PC-3 (cell line): Measurements from ENCODE around the gene LRRC8A. TPM values are rescaled to one million over a fixed set of nuclear protein-coding genes. Genes with fewer than 3 reads are reported as not detected.
A peak's percentile ranks its signal among the peaks of the same experiment; 100 is the strongest.

Source experiments
- ATAC-seq: fragments of 200-7000 bp; cut with Tn5 transposase; 2 replicates; pipeline ENCODE4 v1.9.1; 2020; ENCODE audit warnings: mild to moderate bottlenecking, moderate library complexity
- BruUV-seq: library from RNA; stranded (reverse); fragments of 400-500 nt; replicated peaks from 2 replicates; lab custom pipeline; 2021; lab: Mats Ljungman, UMichigan
- CTCF ChIA-PET: fragments of 300-600 bp; sonication (Branson Sonifier 250); formaldehyde crosslinking; loops from one replicate; lab custom pipeline; 2022; ENCODE audit warnings: antibody characterized with exemption; lab: Charles Lee
- POLR2A ChIA-PET: fragments of 300-600 bp; sonication (Branson Sonifier 250); formaldehyde crosslinking; loops from one replicate; lab custom pipeline; 2022; ENCODE audit warnings: antibody characterized with exemption; ENCODE audit not compliant: unreplicated experiment; lab: Charles Lee
- DNase-seq: peaks from one replicate; pipeline ENCODE4 v3.0.0-alpha.2; 2015
- H2AFZ ChIP-seq: fragments of 300-600 bp; sonication (generic); 2 replicates; pipeline ENCODE4 v1.6.0; 2016; ENCODE audit warnings: antibody characterized with exemption, low read length
- H3F3A ChIP-seq: fragments of 300-600 bp; sonication (generic); one replicate; pipeline ENCODE4 v1.6.0; 2017; ENCODE audit warnings: antibody characterized with exemption, low read length, control low read depth, mild to moderate bottlenecking; ENCODE audit not compliant: unreplicated experiment
- H3K27ac ChIP-seq: fragments of 300-600 bp; sonication (generic); 2 replicates; pipeline ENCODE4 v1.5.1; 2016; ENCODE audit warnings: mild to moderate bottlenecking, low read length
- H3K27me3 ChIP-seq: fragments of 300-600 bp; sonication (generic); 2 replicates; pipeline ENCODE4 v1.6.1; 2016; ENCODE audit warnings: low read length, mixed read lengths
- H3K36me3 ChIP-seq: fragments of 300-600 bp; sonication (generic); 2 replicates; pipeline ENCODE4 v1.6.1; 2016; ENCODE audit warnings: low read depth, mixed run types, low read length, mixed read lengths
- H3K4me1 ChIP-seq: fragments of 300-600 bp; sonication (generic); 2 replicates; pipeline ENCODE4 v1.5.1; 2016; ENCODE audit warnings: low read length; ENCODE audit not compliant: insufficient read depth
- H3K4me2 ChIP-seq: fragments of 300-600 bp; sonication (generic); 2 replicates; pipeline ENCODE4 v1.6.0; 2016; ENCODE audit warnings: low read length
- H3K4me3 ChIP-seq: fragments of 300-600 bp; sonication (generic); 2 replicates; pipeline ENCODE4 v1.5.1; 2016; ENCODE audit warnings: mild to moderate bottlenecking, low read length, mixed read lengths
- H3K79me2 ChIP-seq: fragments of 300-600 bp; sonication (generic); 2 replicates; pipeline ENCODE4 v1.6.1; 2017; ENCODE audit warnings: low read length, mixed read lengths
- H3K9ac ChIP-seq: fragments of 300-600 bp; sonication (generic); 2 replicates; pipeline ENCODE4 v1.6.0; 2016; ENCODE audit warnings: mild to moderate bottlenecking, low read length
- H3K9me2 ChIP-seq: fragments of 300-600 bp; sonication (generic); replicated peaks from 2 replicates; pipeline ENCODE4 v1.6.1; 2016; ENCODE audit warnings: mixed run types, low read length, mixed read lengths
- H3K9me3 ChIP-seq: fragments of 300-600 bp; sonication (generic); 2 replicates; pipeline ENCODE4 v1.6.1; 2016; ENCODE audit warnings: low read length, mixed read lengths
- H4K20me1 ChIP-seq: fragments of 300-600 bp; sonication (generic); 2 replicates; pipeline ENCODE4 v1.6.1; 2016; ENCODE audit warnings: low read length, mixed read lengths
- EZH2 ChIP-seq: fragments of 300-600 bp; sonication (generic); IDR thresholded peaks from one replicate; pipeline ENCODE4 v1.6.1; 2017; ENCODE audit warnings: antibody characterized with exemption, mild to moderate bottlenecking, low read length; ENCODE audit not compliant: unreplicated experiment
- EZH2phosphoT487 ChIP-seq: fragments of 300-600 bp; sonication (generic); IDR thresholded peaks from 2 replicates; pipeline ENCODE4 v1.6.1; 2018; ENCODE audit warnings: mild to moderate bottlenecking, antibody characterized with exemption, low read length, borderline replicate concordance
- intact Hi-C: fragments of 100-400 bp; cut with micrococcal nuclease; formaldehyde crosslinking; loops from 2 replicates; pipeline ENCODE4 v1.9.0; 2023
- total RNA-seq: library from RNA; depleted of rRNA; stranded (reverse); fragments of >200 nt; gene quantifications from 2 replicates; pipeline ENCODE4 v1.2.3, GENCODE V29; 2014
- TF ChIP-seq, protein P1 (sequence below): fragments of 300-600 bp; sonication (generic); conservative IDR thresholded peaks from 2 replicates; pipeline ENCODE4 v1.5.1; 2017; ENCODE audit warnings: antibody characterized with exemption, low read depth, mild to moderate bottlenecking, low read length

The LRRC8A gene
- total RNA-seq, 1 experiment from 2014 or later, result 65.5 TPM

DNA sequence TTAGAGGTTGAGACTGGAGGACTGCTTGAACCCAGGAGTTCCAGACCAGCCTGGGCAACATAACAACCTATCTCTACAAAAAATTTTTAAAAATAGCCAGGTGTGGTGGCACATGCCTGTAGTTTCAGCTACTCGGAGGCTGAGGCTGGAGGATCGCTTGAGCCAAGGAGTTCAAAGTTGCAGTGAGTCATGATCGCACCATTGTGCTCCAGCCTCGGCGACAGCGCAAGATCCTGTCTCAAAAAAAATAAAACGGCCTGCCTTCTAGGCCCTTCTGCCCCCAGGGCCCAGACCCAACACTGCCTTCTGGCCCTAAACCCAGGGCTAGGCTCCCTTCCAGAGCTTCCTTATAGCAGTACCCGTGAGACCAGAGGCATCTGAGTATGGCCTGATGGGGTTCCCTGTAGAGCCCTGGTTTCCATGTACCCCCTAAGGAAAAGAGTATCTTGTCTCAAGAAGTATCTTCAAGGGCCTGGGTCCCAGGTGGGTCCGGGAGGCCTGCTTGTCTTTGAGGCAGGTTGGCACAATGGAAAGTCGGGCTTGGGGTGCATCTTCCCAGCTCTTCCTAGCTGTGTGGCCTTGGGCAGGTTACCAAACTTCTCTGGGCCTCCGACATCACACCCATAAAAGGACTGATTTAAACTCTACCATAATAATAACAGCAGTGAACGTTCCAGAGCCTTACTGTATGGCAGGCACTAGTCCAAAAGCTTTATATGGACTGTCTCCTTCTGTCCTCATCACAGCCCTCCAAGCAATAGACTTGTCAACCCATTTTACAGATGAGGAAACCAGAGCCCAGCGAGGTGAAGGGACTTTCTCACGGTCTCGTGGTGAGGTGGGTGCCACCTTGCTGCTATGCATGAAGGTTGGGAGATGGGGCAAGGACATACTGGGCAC is 9.6 kb downstream of the LRRC8A start:
- Histone ChIP-seq H4K20me1 (no peaks in the 10 kb centered on the region), H3K4me1 (peaks cover 29% of the 10 kb centered on the region), H3K9ac (no peak overlapping the region), H3K4me3 (no peak overlapping the region), H3K27ac (peak overlapping the region; percentile 76), H3K27me3 (no peaks in the 10 kb centered on the region), H3K4me2 (peak overlapping the region; percentile 49), H2AFZ (no peak overlapping the region), H3K9me2 (no peaks in the 10 kb centered on the region), H3F3A (no peaks in the 10 kb centered on the region), H3K9me3 (no peaks in the 10 kb centered on the region), H3K79me2 (peaks cover 63% of the 10 kb centered on the region), H3K36me3 (peaks cover 15% of the 10 kb centered on the region; the same call in 1 of the 2 replicates)
- BruUV-seq, result TSS peak; percentile 46
- intact Hi-C loops, result loop anchor here (2.0 kb wide), 1 partner anchor 39 kb away; no protein-coding TSS in a partner anchor
- ATAC-seq (no peak; the same call in 1 of the 2 replicates), DNase-seq (no peak)
- TF ChIP-seq, protein P1, sequence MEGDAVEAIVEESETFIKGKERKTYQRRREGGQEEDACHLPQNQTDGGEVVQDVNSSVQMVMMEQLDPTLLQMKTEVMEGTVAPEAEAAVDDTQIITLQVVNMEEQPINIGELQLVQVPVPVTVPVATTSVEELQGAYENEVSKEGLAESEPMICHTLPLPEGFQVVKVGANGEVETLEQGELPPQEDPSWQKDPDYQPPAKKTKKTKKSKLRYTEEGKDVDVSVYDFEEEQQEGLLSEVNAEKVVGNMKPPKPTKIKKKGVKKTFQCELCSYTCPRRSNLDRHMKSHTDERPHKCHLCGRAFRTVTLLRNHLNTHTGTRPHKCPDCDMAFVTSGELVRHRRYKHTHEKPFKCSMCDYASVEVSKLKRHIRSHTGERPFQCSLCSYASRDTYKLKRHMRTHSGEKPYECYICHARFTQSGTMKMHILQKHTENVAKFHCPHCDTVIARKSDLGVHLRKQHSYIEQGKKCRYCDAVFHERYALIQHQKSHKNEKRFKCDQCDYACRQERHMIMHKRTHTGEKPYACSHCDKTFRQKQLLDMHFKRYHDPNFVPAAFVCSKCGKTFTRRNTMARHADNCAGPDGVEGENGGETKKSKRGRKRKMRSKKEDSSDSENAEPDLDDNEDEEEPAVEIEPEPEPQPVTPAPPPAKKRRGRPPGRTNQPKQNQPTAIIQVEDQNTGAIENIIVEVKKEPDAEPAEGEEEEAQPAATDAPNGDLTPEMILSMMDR, result no peak
- TF ChIP-seq EZH2 (no peak), EZH2phosphoT487 (no peak)
- ChIA-PET POLR2A (no interaction called here), CTCF (no interaction called here)

DNA sequence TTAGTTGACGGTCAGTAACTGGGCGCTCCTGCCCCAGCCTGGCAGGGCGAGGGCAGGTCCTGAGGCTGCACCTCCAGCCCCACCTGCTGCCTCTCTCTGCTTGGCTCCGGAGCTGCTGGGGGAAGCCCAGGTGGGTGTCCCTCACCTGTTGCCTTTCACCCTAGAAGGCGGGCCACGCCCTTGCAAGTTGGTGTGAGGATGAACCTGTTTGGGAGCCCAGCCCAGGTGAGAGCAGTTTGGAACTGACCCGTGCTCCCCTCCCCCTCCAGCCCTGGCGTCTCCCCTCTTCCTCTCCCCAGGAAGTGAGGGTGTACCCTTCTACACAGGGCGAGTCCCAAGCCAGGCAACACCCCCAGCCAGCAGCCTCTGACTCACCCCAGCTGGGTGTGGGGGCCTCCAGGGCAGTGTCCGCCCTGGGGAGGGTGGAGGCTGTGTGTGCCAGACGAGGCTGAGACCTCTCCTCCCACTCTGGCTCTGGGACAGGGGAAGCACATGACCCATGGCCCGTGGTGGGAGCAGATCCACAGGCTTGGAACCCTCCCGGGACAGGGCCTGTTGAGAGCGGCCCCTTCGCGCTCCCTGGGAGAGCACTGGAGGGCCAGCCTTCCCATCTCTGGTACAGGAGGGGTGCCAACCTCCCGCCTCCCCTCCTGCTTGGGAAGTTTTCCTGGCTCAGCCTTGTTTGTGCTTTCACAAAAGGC is 10.4 kb downstream of the LRRC8A start:
- TF ChIP-seq EZH2, result no peak
- TF ChIP-seq EZH2phosphoT487, result no peak
- TF ChIP-seq, protein P1, result no peak
- DNase-seq (peak; percentile 89), ATAC-seq (peak; percentile 91)
- no peaks in the 10 kb centered on the region for H3K9me3 ChIP-seq
- peaks cover 55% of the 10 kb centered on the region for H3K79me2 ChIP-seq
- POLR2A ChIA-PET, result no interaction called here
- peak overlapping the region; percentile 63; the same call in 1 of the 2 replicates for H2AFZ ChIP-seq
- H3K4me1 ChIP-seq, result peaks cover 29% of the 10 kb centered on the region
- peaks cover 11% of the 10 kb centered on the region; the same call in 1 of the 2 replicates for H3K36me3 ChIP-seq
- peak overlapping the region; percentile 76 for H3K27ac ChIP-seq
- no peaks in the 10 kb centered on the region for H3F3A ChIP-seq
- H3K9me2 ChIP-seq, result no peaks in the 10 kb centered on the region
- intact Hi-C loops, result loop anchor here (2.0 kb wide), 1 partner anchor 40 kb away; no protein-coding TSS in a partner anchor
- no peaks in the 10 kb centered on the region for H3K27me3 ChIP-seq
- peak overlapping the region; percentile 31; the same call in 1 of the 2 replicates for H3K4me3 ChIP-seq
- H3K9ac ChIP-seq, result peak overlapping the region; percentile 66
- H3K4me2 ChIP-seq, result peak overlapping the region; percentile 49
- BruUV-seq, result no TSS peak
- no peaks in the 10 kb centered on the region for H4K20me1 ChIP-seq
- CTCF ChIA-PET, result interaction anchor here (0.6 kb wide), 1 partner anchor 24 kb away, joined by 7 read pairs; no protein-coding TSS in a partner anchor
